Smooth muscle cell (in vitro differentiated cells): ENCODE measurements around the gene CELF1. TPM values are rescaled to one million over a fixed set of nuclear protein-coding genes. Genes with fewer than 3 reads are reported as not detected.

Experiments used
- DNase-seq: peaks from one replicate; lab custom pipeline; 2025; ENCODE audit not compliant: unreplicated experiment; lab: John Stamatoyannopoulos, UW
- H2AFZ ChIP-seq: fragments of 200-600 bp; sonication (generic); 2 replicates; pipeline ENCODE4 v1.6.0; 2016; ENCODE audit warnings: antibody characterized with exemption, low read depth, mild to moderate bottlenecking
- H3F3A ChIP-seq: fragments of 200-600 bp; sonication (generic); 2 replicates; pipeline ENCODE4 v1.6.0; 2017; ENCODE audit warnings: antibody characterized with exemption, low read depth
- H3K27ac ChIP-seq: fragments of 200-600 bp; sonication (generic); 2 replicates; pipeline ENCODE4 v1.5.1; 2016; ENCODE audit warnings: low read depth, mild to moderate bottlenecking
- H3K27me3 ChIP-seq: fragments of 200-600 bp; sonication (generic); 2 replicates; pipeline ENCODE4 v1.6.1; 2016; ENCODE audit warnings: low read depth, mild to moderate bottlenecking
- H3K36me3 ChIP-seq: fragments of 200-600 bp; sonication (generic); 2 replicates; pipeline ENCODE4 v1.5.1; 2016; ENCODE audit warnings: low read depth
- H3K4me1 ChIP-seq: fragments of 200-600 bp; sonication (generic); 2 replicates; pipeline ENCODE4 v1.5.1; 2016; ENCODE audit warnings: low read depth
- H3K4me2 ChIP-seq: fragments of 200-600 bp; sonication (generic); 2 replicates; pipeline ENCODE4 v1.6.0; 2016; ENCODE audit warnings: mild to moderate bottlenecking
- H3K4me3 ChIP-seq: fragments of 200-600 bp; sonication (generic); 2 replicates; pipeline ENCODE4 v1.5.1; 2016; ENCODE audit warnings: mild to moderate bottlenecking
- H3K79me2 ChIP-seq: fragments of 200-600 bp; sonication (generic); 2 replicates; pipeline ENCODE4 v1.6.0; 2016; ENCODE audit warnings: low read depth, mild to moderate bottlenecking
- H3K9ac ChIP-seq: fragments of 200-600 bp; sonication (generic); 2 replicates; pipeline ENCODE4 v1.6.0; 2016; ENCODE audit warnings: low read depth
- H3K9me3 ChIP-seq: fragments of 200-600 bp; sonication (generic); replicated peaks from 2 replicates; pipeline ENCODE4 v1.5.1; 2016; ENCODE audit warnings: low read depth
- H4K20me1 ChIP-seq: fragments of 200-600 bp; sonication (generic); 2 replicates; pipeline ENCODE4 v1.6.0; 2016; ENCODE audit warnings: low read depth
- WGBS: methylation state at CpG from one replicate; pipeline ENCODE4 v1.1.7; 2016; ENCODE audit warnings: low lambda C conversion rate; 5-methylcytosine and 5-hydroxymethylcytosine counted together
- polyA plus RNA-seq: library from polyadenylated mRNA; unstranded; fragments of >200 nt; fragmentation: Nextera tagmentation; extraction: Ambion mirVana; gene quantifications from 2 replicates; pipeline ENCODE4 v1.2.1, GENCODE V29; 2016
- total RNA-seq: library from RNA; depleted of rRNA; stranded (reverse); fragments of >200 nt; gene quantifications from 2 replicates; pipeline ENCODE4 v1.2.3, GENCODE V29; 2014
- TF ChIP-seq, protein P1 (sequence below): fragments of 200-600 bp; sonication (generic); IDR thresholded peaks from 2 replicates; pipeline ENCODE4 v1.5.1; 2017; ENCODE audit warnings: borderline replicate concordance, mild to moderate bottlenecking, antibody characterized with exemption; ENCODE audit not compliant: insufficient read depth, poor library complexity, severe bottlenecking

The CELF1 gene
- total and polyA plus RNA-seq, 2 experiments from 2014 or later: 42.5 to 64.8 TPM

DNA sequence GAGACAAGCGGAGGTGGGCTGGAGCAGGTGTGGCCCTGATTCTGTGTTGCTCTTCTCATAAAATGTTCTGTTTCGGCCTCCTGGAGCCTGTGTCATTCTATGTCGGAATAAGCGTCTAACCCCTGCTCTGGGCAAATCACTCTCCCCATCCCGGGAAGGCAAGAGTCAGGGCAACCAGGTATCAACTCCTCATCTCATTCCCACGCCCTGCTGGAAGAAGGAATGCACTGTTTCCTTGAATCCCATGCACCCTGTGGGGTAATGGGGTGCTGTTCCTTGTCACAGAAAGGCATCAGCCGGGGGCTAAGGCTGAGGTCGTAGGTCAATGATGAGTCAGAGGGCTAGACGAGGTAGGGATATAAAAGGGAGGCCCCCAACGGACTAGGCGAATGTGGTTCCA, 36.2 kb upstream of the CELF1 start:
- DNase-seq: no peak
- Histone ChIP-seq H3F3A (no peaks in the 10 kb centered on the region), H3K27me3 (peaks cover 23% of the 10 kb centered on the region), H4K20me1 (no peaks in the 10 kb centered on the region), H3K9me3 (no peaks in the 10 kb centered on the region), H3K9ac (no peak overlapping the region), H3K4me1 (peaks cover 8% of the 10 kb centered on the region), H3K4me3 (no peak overlapping the region), H3K27ac (no peak overlapping the region), H3K79me2 (no peaks in the 10 kb centered on the region), H3K36me3 (no peaks in the 10 kb centered on the region), H2AFZ (no peak overlapping the region), H3K4me2 (no peak overlapping the region)
- 88% methylated on average over 11 of the region's 11 CpGs for WGBS
- TF ChIP-seq, protein P1, sequence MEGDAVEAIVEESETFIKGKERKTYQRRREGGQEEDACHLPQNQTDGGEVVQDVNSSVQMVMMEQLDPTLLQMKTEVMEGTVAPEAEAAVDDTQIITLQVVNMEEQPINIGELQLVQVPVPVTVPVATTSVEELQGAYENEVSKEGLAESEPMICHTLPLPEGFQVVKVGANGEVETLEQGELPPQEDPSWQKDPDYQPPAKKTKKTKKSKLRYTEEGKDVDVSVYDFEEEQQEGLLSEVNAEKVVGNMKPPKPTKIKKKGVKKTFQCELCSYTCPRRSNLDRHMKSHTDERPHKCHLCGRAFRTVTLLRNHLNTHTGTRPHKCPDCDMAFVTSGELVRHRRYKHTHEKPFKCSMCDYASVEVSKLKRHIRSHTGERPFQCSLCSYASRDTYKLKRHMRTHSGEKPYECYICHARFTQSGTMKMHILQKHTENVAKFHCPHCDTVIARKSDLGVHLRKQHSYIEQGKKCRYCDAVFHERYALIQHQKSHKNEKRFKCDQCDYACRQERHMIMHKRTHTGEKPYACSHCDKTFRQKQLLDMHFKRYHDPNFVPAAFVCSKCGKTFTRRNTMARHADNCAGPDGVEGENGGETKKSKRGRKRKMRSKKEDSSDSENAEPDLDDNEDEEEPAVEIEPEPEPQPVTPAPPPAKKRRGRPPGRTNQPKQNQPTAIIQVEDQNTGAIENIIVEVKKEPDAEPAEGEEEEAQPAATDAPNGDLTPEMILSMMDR: no peak

DNA sequence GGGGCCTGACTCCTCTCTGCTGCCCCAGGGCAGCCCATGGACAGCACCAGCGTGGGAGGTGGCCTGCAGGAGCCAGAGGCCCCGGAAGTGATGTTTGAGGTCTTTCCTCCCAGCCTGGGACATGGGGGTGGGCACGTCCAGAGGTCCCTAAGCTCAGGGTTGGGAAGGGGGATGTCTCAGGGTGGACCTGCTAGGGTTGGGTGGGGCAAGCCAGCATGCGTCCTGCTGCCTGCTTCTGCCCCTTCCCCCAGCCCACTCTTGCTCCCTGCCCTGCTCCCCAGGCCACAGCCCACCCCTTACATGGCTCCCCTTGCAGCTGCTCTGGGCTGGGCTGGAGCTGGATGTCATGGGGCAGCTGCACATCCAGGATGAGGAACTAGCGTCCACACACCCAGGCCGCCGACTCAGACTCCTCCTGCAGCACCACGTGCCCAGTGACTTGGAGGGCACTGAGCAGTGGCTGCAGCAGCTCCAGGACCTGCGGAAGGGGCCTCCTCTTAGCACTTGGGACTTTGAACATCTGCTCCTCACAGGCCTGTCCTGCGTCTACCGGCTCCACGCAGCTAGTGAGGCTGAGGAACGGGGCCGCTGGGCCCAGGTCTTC, 34.9 kb upstream of the CELF1 start:
- Histone ChIP-seq H3K36me3 (no peaks in the 10 kb centered on the region), H3K27me3 (peaks cover 10% of the 10 kb centered on the region), H3K79me2 (no peaks in the 10 kb centered on the region), H3K4me2 (no peak overlapping the region), H3K9ac (no peak overlapping the region), H3F3A (no peaks in the 10 kb centered on the region), H3K9me3 (no peaks in the 10 kb centered on the region), H3K4me1 (no peaks in the 10 kb centered on the region), H4K20me1 (no peaks in the 10 kb centered on the region), H2AFZ (no peak overlapping the region), H3K4me3 (no peak overlapping the region), H3K27ac (no peak overlapping the region)
- 90% methylated on average over 13 of the region's 14 CpGs for WGBS
- TF ChIP-seq, protein P1: no peak
- DNase-seq: no peak

- H2AFZ ChIP-seq: no peak overlapping the region
- 80% methylated on average over 6 of the region's 6 CpGs for WGBS
These were observed 34.2 kb upstream of the CELF1 start for GRCh38 chr11:47587039-47587716.

More at GRCh38 chr11:47587039-47587716, 34.2 kb upstream of the CELF1 start:
- H3K27ac ChIP-seq: no peak overlapping the region
- H4K20me1 ChIP-seq: no peaks in the 10 kb centered on the region
- no peak overlapping the region for H3K4me2 ChIP-seq
- TF ChIP-seq, protein P1: no peak
- no peak overlapping the region for H3K4me3 ChIP-seq
- H3K27me3 ChIP-seq: peaks cover 4% of the 10 kb centered on the region
- H3K9me3 ChIP-seq: no peaks in the 10 kb centered on the region
- H3F3A ChIP-seq: no peaks in the 10 kb centered on the region
- peaks cover 5% of the 10 kb centered on the region for H3K36me3 ChIP-seq
- DNase-seq: no peak
- H3K4me1 ChIP-seq: no peaks in the 10 kb centered on the region
- no peak overlapping the region for H3K9ac ChIP-seq
- no peaks in the 10 kb centered on the region for H3K79me2 ChIP-seq
